Astrocyte (in vitro differentiated cells and primary cell): Measurements from ENCODE around the gene TGM3. TPM values are rescaled to one million over a fixed set of nuclear protein-coding genes. Genes with fewer than 3 reads are reported as not detected.

Source experiments
- DNase-seq: peaks from one replicate; pipeline ENCODE4 v3.0.0-alpha.2; 2010; ENCODE audit warnings: low read depth
- FAIRE-seq: peaks from 2 replicates; lab custom pipeline; 2011; peaks lifted over from hg19 to GRCh38; lab: Jason Lieb, UNC
- H2AFZ ChIP-seq: 2 replicates; pipeline ENCODE4 v1.6.0; 2012; ENCODE audit warnings: low read depth, low read length, inconsistent platforms
- H3K27ac ChIP-seq: 2 replicates; pipeline ENCODE4 v1.5.1; 2011; ENCODE audit warnings: low read depth, low read length, inconsistent platforms
- H3K27me3 ChIP-seq: 2 replicates; pipeline ENCODE4 v1.6.0; 2011; ENCODE audit warnings: low read length, inconsistent platforms; ENCODE audit not compliant: insufficient read depth
- H3K36me3 ChIP-seq: 2 replicates; pipeline ENCODE4 v1.5.1; 2011; ENCODE audit warnings: low read length, inconsistent platforms; ENCODE audit not compliant: insufficient read depth
- H3K4me1 ChIP-seq: 2 replicates; pipeline ENCODE4 v1.5.1; 2011; ENCODE audit warnings: low read length, inconsistent platforms; ENCODE audit not compliant: insufficient read depth
- H3K4me2 ChIP-seq: 2 replicates; pipeline ENCODE4 v1.6.0; 2012; ENCODE audit warnings: low read length, inconsistent platforms
- H3K4me3 ChIP-seq: 2 replicates; pipeline ENCODE4 v1.5.1; 2011; ENCODE audit warnings: low read depth, mild to moderate bottlenecking, low read length, inconsistent platforms; ENCODE audit not compliant: insufficient read depth
- H3K79me2 ChIP-seq: 2 replicates; pipeline ENCODE4 v1.6.0; 2012; ENCODE audit warnings: mild to moderate bottlenecking, low read length, inconsistent platforms; ENCODE audit not compliant: insufficient read depth
- H3K9ac ChIP-seq: 2 replicates; pipeline ENCODE4 v1.6.0; 2012; ENCODE audit warnings: mild to moderate bottlenecking, low read length, inconsistent platforms
- H3K9me3 ChIP-seq: 2 replicates; pipeline ENCODE4 v1.5.1; 2012; ENCODE audit warnings: low read depth, mild to moderate bottlenecking, low read length, inconsistent platforms; ENCODE audit not compliant: insufficient read depth
- H4K20me1 ChIP-seq: 2 replicates; pipeline ENCODE4 v1.6.0; 2012; ENCODE audit warnings: low read length, inconsistent platforms; ENCODE audit not compliant: insufficient read depth
- H3K27ac Mint-ChIP-seq: one replicate; pipeline ENCODE4 v1.8.0; 2021; ENCODE audit warnings: mild to moderate bottlenecking, mixed read lengths; ENCODE audit not compliant: unreplicated experiment
- H3K27me3 Mint-ChIP-seq: one replicate; pipeline ENCODE4 v1.8.0; 2021; ENCODE audit warnings: low read depth, mixed read lengths; ENCODE audit not compliant: unreplicated experiment
- H3K36me3 Mint-ChIP-seq: one replicate; pipeline ENCODE4 v1.8.0; 2021; ENCODE audit warnings: low read depth, mixed read lengths; ENCODE audit not compliant: unreplicated experiment
- H3K4me1 Mint-ChIP-seq: one replicate; pipeline ENCODE4 v1.8.0; 2021; ENCODE audit warnings: low read depth, mixed read lengths; ENCODE audit not compliant: unreplicated experiment
- H3K4me3 Mint-ChIP-seq: one replicate; pipeline ENCODE4 v1.8.0; 2021; ENCODE audit warnings: mild to moderate bottlenecking, moderate library complexity, mixed read lengths; ENCODE audit not compliant: unreplicated experiment
- H3K9me3 Mint-ChIP-seq: one replicate; pipeline ENCODE4 v1.8.0; 2021; ENCODE audit warnings: mild to moderate bottlenecking, mixed read lengths; ENCODE audit not compliant: unreplicated experiment
- EZH2 ChIP-seq: IDR thresholded peaks from 2 replicates; pipeline ENCODE4 v1.6.1; 2012; ENCODE audit warnings: mild to moderate bottlenecking, low read length, inconsistent platforms; ENCODE audit not compliant: insufficient read depth
- total RNA-seq: library from RNA; stranded (reverse); gene quantifications from 2 replicates; pipeline ENCODE4 v1.2.1, GENCODE V29; 2021
- TF ChIP-seq, protein P1 (sequence below): IDR thresholded peaks from 2 replicates; pipeline ENCODE4 v1.5.1; 2011; ENCODE audit warnings: low read depth, mild to moderate bottlenecking, inconsistent platforms, low read length, moderate library complexity; ENCODE audit not compliant: insufficient read depth

TGM3 gene
- total RNA-seq, 1 donor from 2014 or later = not detected

DNA sequence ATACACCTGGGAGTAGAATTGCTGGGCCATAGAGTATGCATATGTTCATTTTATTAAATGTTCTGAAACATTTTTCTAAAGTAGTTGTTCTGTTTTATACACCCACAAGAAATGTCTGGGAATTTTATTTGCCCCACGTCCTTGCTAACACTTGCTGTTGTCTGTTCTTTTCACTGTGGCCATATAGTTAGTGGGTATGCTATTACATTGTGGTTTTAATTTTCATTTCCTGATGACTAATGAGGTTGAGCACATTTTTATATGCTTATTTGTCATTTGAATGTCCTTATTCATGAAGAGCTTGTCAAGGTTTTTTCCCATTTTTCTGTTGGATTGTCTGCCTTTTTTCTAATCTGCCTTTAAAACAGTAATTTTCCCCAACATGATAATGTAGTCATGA lies 41.5 kb upstream of the TGM3 start:
- Mint-ChIP-seq H3K36me3 (no peaks in the 10 kb centered on the region), H3K9me3 (no peaks in the 10 kb centered on the region), H3K27ac (no peak overlapping the region), H3K4me3 (no peak overlapping the region), H3K4me1 (no peaks in the 10 kb centered on the region), H3K27me3 (peaks cover 18% of the 10 kb centered on the region)
- H4K20me1 ChIP-seq = no peaks in the 10 kb centered on the region
- peaks cover 3% of the 10 kb centered on the region for H3K27me3 ChIP-seq
- no peak overlapping the region for H3K27ac ChIP-seq
- no peaks in the 10 kb centered on the region for H3K36me3 ChIP-seq
- no peak for FAIRE-seq
- no peak for DNase-seq
- no peak overlapping the region for H2AFZ ChIP-seq
- H3K9ac ChIP-seq = no peak overlapping the region
- no peak overlapping the region for H3K4me3 ChIP-seq
- H3K79me2 ChIP-seq = no peaks in the 10 kb centered on the region
- no peaks in the 10 kb centered on the region for H3K4me1 ChIP-seq
- no peak overlapping the region for H3K4me2 ChIP-seq
- no peaks in the 10 kb centered on the region for H3K9me3 ChIP-seq
- TF ChIP-seq EZH2 = no peak
- TF ChIP-seq, protein P1, sequence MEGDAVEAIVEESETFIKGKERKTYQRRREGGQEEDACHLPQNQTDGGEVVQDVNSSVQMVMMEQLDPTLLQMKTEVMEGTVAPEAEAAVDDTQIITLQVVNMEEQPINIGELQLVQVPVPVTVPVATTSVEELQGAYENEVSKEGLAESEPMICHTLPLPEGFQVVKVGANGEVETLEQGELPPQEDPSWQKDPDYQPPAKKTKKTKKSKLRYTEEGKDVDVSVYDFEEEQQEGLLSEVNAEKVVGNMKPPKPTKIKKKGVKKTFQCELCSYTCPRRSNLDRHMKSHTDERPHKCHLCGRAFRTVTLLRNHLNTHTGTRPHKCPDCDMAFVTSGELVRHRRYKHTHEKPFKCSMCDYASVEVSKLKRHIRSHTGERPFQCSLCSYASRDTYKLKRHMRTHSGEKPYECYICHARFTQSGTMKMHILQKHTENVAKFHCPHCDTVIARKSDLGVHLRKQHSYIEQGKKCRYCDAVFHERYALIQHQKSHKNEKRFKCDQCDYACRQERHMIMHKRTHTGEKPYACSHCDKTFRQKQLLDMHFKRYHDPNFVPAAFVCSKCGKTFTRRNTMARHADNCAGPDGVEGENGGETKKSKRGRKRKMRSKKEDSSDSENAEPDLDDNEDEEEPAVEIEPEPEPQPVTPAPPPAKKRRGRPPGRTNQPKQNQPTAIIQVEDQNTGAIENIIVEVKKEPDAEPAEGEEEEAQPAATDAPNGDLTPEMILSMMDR = no peak

- FAIRE-seq = no peak
- no peaks in the 10 kb centered on the region for H3K36me3 ChIP-seq
- H3K9me3 Mint-ChIP-seq = peaks cover 2% of the 10 kb centered on the region
Measured at GRCh38 chr20:2255926-2256531, 39.8 kb upstream of the TGM3 start.

DNA sequence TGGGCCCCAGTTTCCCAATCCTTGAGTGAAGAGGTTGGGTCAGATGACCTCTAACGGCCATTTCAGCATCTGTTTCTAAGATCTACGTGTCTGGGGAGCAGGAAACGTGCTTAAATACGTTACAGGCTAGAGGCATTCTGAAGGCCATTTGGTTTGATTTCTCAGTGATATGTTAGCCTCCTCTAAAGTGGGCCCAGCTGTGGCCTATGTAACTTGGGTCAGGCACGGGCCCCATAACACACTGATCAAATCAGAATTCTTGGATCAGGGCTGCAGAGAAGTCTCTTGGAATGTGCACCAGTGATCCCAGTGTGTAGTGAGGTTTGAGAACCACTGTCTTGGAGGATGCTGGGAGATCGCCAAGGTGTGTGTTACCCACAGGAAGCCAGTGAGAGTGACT lies 36.1 kb upstream of the TGM3 start:
- no peak for FAIRE-seq
- H2AFZ ChIP-seq = no peak overlapping the region
- H3K36me3 Mint-ChIP-seq = no peaks in the 10 kb centered on the region

More at GRCh38 chr20:2255926-2256531, 39.8 kb upstream of the TGM3 start:
- no peak for DNase-seq
- Histone ChIP-seq H3K9me3 (no peaks in the 10 kb centered on the region), H2AFZ (no peak overlapping the region), H3K4me3 (no peak overlapping the region), H3K9ac (no peak overlapping the region), H3K79me2 (no peaks in the 10 kb centered on the region), H3K4me1 (no peaks in the 10 kb centered on the region), H3K4me2 (no peak overlapping the region), H3K27me3 (no peaks in the 10 kb centered on the region), H4K20me1 (no peaks in the 10 kb centered on the region), H3K27ac (no peak overlapping the region)
- Mint-ChIP-seq H3K27me3 (peaks cover 15% of the 10 kb centered on the region), H3K4me1 (no peaks in the 10 kb centered on the region), H3K4me3 (no peak overlapping the region), H3K27ac (no peak overlapping the region), H3K36me3 (no peaks in the 10 kb centered on the region)
- TF ChIP-seq EZH2 = no peak
- TF ChIP-seq, protein P1 = no peak

More for the DNA sequence above, 36.1 kb upstream of the TGM3 start:
- H3K9me3 ChIP-seq = no peaks in the 10 kb centered on the region
- H3K27ac Mint-ChIP-seq = no peak overlapping the region
- H3K36me3 ChIP-seq = no peaks in the 10 kb centered on the region
- peaks cover 2% of the 10 kb centered on the region for H3K9me3 Mint-ChIP-seq
- no peak for DNase-seq
- H3K4me3 Mint-ChIP-seq = peak overlapping the region; percentile 50
- no peak overlapping the region for H3K4me3 ChIP-seq
- TF ChIP-seq, protein P1 = no peak
- no peak for TF ChIP-seq EZH2
- no peak overlapping the region for H3K4me2 ChIP-seq
- no peaks in the 10 kb centered on the region for H3K27me3 ChIP-seq
- no peaks in the 10 kb centered on the region for H3K4me1 Mint-ChIP-seq
- no peaks in the 10 kb centered on the region for H3K79me2 ChIP-seq
- no peaks in the 10 kb centered on the region for H3K4me1 ChIP-seq
- no peak overlapping the region for H3K9ac ChIP-seq
- H4K20me1 ChIP-seq = no peaks in the 10 kb centered on the region
- peaks cover 15% of the 10 kb centered on the region for H3K27me3 Mint-ChIP-seq
- H3K27ac ChIP-seq = no peak overlapping the region
